Adrenal gland (tissue), 5 donors: Measurements from ENCODE around the gene KCTD10.

ENCODE experiments used
- CTCF ChIP-seq, 6 experiments: fragments of 450-650 bp in 4 of 6; fragments of 200-600 bp in 2 of 6; sonication (generic) in 1 of 6; IDR thresholded peaks; 1 replicate in 5 of 6; 2 replicates in 1 of 6; pipeline versions ENCODE4 v1.5.1 to v1.8.0; 2016 to 2021; ENCODE audit warnings: antibody characterized with exemption in 6 of 6, mild to moderate bottlenecking in 2 of 6, moderate library complexity in 1 of 6
- POLR2A ChIP-seq, 2 donors: fragments of 450-650 bp; IDR thresholded peaks; one replicate each; pipeline ENCODE4 v1.6.1; 2017; ENCODE audit warnings: antibody characterized with exemption in 2 of 2, mild to moderate bottlenecking in 2 of 2, moderate library complexity in 1 of 2
- donor health status: DM: no; HTN: no; CAD: no.

DNA sequence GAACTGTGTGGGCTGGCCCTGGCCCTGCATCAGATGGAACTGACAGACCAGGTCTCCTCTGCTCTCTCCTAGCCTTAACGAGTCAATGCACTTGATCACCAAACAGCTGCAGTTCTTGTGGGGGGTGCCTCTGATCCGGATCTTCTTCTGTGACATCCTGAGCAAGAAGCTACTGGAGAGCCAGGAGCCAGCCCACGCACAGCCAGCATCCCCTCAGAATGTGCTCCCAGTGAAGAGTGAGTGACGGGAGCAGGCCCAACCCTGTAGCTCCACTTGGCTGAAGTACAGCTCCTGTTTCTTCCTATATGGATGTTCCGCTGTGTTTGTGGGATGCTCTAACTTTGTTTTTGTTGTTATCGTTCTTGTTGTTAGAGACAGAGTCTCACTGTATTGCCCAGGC is 24.2 kb upstream of the KCTD10 start:
- no peak for TF ChIP-seq POLR2A (IDR thresholded peaks at IDR 0.05)
- no peak for TF ChIP-seq CTCF (IDR thresholded peaks at IDR 0.05)
